ENCODE results near the gene OBI1.

- TF ChIP-seq POLR2AphosphoS5 (IDR thresholded peaks at IDR 0.05) (no peak), CTCF (IDR thresholded peaks at IDR 0.05) (no peak), POLR2A (IDR thresholded peaks at IDR 0.05) (no peak)
Measured at GRCh38 chr13:78596399-78596735, 62.6 kb downstream of the OBI1 start.
